Hematopoietic multipotent progenitor cell treated with erythropoietin and hydrocortisone succinate and interleukin-3 and kit ligand, for 15 days (in vitro differentiated cells): ENCODE measurements around the gene OLFM1.
"Not testable (repeated sequence)": the region's sequence is repeated elsewhere in the genome, so short reads cannot be mapped to it uniquely, and the experiment has no call there.

Experiments
- DNase-seq: peaks from one replicate; pipeline ENCODE4 v3.0.0-alpha.2; 2015; ENCODE audit warnings: low spot score

Gene OLFM1

DNA sequence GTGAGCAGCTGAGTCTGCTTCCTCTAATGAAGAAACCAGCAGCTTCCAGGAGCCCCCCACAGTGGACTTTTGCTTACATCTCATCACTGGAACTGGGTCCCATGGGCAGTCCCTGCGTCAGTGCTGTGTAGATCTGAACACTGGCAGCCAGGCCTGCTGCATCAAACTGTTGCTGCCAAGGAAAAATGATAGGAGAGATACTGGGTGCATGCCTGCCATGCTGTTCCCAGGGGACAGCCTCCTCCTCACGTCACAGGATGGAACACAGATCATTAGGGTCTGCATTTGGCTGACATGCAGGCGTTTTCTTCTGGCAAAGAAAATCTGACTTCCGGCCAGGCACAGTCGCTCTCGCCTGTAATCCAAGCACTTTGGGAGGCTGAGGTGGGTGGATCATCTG lies 67.9 kb downstream of the OLFM1 start:
- no peak for DNase-seq

DNA sequence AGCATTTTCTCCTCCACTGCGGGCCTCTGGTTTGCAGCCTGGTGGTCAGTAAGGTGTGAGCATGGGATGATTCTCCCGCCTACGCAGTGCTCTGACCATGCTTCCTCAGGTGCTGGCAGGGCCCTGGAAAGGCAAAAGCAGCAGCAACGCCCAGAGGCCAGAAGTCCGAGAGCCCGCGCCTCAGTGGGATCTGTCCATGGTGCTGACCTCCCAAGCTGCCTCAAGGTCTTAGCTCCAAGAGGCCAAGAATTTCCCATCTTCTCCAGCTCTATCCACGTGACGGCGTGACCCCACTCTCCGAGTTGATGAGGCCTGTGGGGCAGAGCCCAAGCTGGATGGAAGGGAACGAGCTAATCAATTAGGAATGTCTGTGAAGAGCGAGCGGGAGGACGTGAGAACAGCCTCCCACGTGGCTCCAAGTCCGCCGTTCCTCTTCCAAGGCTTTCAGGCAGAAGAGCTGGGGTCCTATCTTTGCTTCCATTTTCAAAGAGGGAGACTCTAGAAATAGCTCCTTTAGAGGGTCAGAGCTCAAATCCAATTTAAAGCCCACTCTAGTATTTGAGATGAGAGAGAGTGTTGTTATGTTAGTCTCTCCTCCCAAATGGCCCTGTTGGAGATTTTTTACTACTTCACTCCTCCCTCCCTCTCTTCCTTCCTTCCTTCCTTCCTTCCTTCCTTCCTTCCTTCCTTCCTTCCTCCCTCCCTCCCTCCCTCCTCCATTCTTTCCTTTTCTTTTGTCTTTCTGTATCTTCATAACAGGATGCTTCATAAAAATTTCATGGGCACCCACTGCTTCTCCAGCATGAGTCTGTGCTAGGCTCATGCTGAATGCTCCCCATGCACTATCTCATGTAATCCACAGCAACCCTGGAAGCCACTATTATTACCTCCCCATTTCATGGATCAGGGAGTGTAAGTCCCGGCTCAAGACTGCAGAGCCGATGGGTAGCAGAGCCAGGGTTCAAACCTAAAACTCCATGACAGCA lies 69.3 kb downstream of the OLFM1 start:
- DNase-seq, result no peak

- DNase-seq, result no peak
Observed at GRCh38 chr9:135157856-135158563, 70.5 kb downstream of the OLFM1 start.

DNA sequence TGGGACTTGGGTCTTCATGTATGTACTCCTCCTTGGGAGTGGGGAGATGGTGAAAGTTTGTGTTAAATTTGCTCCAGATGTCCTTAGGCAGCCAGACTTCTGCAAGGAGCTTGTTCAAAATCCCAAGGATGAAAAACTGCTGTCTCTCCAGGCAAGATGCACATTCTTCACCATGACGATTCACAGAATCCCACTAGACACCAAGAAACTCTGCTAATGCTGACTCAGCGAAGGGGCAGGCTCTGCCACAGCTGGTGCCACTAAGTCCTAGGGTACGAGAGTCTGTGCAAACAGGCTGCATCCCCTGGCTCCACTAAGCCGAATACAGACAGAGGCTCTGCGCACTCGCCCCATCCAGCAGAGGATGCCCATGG lies 71.1 kb downstream of the OLFM1 start:
- no peak for DNase-seq

- DNase-seq, result no peak
Observed at GRCh38 chr9:135159801-135160200, 72.3 kb downstream of the OLFM1 start.

DNA sequence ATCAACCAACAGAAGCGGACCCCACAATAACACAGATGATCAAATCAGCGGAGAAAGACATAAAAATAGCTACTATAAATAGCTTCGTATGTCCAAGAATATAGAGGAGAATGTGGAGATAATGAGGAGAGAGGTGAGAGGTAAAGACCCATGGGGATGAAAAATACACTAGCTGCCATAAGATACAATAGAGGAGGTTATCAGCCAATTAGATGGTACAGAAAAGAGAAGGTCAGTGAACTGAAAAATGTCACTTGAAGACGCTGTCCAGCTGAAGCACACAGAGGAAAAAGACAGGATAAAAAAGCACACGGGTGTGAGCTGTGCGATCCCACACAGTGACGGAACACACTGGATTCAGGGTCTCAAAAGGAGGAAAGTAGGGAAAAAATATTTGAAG lies 73.4 kb downstream of the OLFM1 start:
- DNase-seq, result no peak

DNA sequence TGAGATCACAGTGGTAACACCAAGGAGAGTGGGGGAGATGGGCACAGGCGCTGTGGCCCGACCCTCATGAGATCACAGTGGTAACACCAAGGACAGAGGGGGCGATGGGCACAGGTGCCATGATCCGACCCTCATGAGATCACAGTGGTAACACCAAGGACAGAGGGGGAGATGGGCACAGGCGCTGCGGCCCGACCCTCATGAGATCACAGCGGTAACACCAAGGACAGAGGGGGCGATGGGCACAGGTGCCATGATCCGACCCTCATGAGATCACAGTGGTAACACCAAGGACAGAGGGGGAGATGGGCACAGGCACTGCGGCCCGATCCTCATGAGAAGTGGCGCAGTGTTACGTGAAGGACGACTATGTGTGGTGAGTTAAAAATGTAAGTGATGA lies 75.1 kb downstream of the OLFM1 start:
- DNase-seq, result not testable (repeated sequence)

DNA sequence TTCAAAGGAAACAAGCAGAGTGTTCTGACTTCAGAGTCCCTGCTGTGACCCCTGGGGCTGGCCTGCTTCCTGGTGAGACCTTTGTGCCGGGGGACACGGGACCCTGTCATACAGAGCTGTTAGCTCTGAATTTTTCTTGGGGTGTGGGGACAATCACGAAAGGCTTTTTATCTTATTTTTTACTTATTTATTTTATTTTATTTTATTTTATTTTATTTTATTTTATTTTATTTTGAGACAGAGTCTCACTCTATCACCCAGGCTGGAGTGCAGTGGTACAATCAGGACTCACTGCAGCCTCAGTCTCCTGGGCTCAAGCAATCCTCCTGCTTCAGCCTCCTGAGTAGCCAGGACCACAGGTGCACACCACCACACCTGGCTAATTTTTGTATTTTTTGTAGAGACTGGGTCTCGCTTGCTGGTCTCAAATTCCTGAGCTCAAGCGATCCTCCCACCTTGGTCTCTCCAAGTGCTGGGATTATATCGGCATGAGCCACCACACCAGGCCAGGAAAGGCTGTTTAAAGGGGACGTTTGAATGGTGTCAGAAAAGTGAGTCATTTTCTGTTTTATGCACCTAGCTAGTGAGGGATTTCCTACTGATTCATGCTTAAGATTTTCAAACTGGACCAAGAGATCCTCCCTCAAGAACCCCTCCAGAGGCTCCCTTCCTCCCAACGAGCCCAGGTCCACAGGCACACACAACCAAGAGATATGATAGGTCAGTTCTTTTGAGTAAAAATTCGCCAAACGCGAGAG lies 75.7 kb downstream of the OLFM1 start:
- no peak for DNase-seq

- DNase-seq, result no peak
Observed at GRCh38 chr9:135164036-135164435, 76.6 kb downstream of the OLFM1 start.

DNA sequence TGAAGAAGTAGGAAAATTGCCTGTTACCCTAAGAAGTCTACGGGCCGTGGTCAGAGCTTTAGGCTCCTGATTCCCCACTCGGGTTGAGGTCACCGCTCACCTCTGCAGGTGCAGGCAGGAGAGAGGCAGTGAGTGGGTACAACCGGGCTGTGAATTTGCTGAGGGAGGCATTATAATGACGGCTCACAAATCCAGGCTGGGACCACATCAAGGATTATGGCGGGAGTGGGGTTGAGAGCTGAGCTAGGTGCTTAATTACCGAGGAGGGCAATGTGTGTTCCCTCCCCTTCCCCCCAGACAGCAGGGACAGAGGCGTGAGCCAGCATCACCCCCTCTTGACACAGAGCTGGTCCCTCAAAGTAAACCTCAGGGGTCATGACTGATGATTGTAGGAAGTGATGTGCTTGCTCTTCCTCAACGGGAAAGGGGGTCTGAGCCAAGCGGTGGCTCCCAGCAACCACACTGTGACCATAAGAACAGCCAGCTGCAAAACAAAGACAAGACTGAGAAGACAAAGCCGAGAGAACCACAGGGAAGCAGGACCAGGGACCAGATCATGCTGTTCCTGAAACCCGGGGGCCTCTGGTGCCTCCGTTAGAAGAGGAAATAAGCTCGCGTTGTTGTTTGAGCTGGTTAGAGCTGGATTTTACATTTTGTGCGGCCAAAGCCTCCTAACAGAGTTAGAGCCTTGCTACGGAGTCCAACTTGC lies 77.7 kb downstream of the OLFM1 start:
- DNase-seq, result no peak

DNA sequence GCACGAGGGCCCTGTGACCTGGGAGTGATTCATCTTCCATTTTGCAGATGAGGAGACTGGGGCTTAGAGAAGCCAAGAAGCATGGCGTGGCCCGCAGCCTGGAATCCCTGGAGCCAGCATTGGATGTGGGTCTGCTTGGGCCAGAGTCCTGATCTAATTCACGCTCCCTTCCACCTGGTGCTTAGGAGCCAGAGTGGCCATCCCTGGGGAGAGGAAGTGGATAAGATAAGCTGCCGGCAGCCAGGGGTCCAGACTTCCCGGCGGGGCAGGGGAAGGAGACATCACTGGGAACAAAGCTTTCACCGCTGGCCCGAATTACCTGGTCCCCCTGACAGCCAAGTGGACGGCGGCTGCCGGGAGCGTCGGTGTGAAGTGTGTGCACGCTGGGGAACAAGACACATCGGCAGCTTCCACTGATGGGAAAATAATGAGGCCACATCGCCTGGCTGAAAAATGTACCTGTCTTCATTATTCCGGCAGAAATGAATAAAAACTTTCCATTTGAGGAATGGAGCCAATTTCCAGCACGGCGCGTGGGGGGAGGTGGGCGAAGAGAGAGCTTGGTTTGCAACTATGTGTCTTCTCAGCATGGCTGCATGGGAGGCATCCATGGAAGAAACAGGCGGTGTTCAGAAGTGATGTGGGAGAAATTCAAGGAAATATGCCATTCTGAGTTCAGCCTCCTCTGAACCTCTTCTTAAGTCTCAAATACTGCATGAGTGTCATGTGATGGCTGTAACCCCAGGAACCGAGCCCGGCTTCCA lies 78.5 kb downstream of the OLFM1 start:
- no peak for DNase-seq

- DNase-seq, result no peak
Observed at GRCh38 chr9:135166565-135166964, 79.1 kb downstream of the OLFM1 start.

GRCh38 chr9:135167356-135167755 lies 79.9 kb downstream of the OLFM1 start:
- no peak for DNase-seq

GRCh38 chr9:135167849-135168655 lies 80.6 kb downstream of the OLFM1 start:
- no peak for DNase-seq

DNA sequence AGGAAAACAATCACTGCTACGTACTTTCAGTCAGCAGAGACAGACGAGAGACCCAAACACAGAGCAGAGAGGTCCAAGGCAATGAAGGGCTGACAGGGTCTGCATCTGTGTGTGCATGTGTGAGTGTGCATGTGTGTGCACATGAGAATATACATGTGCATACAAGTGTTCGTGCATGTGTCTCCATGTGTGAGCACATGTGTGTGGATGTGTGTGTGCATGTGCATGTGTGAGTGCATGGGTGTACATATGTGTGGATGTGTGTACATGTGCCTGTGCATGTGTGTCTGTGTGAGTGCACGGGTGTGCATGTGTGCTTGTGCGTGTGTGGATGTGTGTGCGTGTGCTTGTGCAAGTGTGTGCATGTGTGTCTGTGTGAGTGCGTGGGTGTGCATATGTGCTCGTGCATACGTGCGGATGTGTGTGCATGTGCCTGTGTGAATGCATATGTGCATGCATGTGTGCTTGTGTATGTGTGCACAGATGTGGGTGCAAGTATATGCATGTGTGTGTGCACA lies 82.3 kb downstream of the OLFM1 start:
- DNase-seq, result no peak

DNA sequence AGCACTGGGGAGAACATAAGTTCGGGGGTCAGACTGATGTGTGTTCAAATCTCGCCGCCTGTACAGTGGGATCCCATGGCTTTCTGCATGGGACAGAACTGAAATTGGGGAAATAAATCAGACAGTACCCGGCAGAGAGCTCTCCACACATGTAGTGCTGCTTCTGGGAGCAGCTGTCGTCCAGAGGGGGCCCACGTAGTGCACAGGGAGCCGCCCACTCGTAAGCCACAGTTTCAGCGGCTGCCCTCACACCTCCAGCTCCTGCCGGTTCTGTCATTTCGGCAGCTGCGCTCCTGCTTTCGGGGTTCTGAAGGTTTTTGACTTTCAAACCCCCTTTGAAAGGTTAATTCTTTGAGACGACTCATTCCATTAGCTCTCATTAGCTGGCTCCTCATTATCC lies 83.1 kb downstream of the OLFM1 start:
- no peak for DNase-seq
